ENCODE measurements around the gene WIPF1.

Gene WIPF1

GRCh38 chr2:174610243-174610995 is 12.8 kb upstream of the WIPF1 start:
- DNase-seq (ENCODE audit: low spot score): no peak
- TF ChIP-seq CTCF (IDR thresholded peaks at IDR 0.05; ENCODE audit: borderline replicate concordance, control extremely low read depth, extremely low read depth, insufficient read depth, missing control alignments): no peak
- in situ Hi-C loops (cut with MboI; ENCODE audit: low sequenced_read_pairs, unreplicated experiment): no loop called here

GRCh38 chr2:174609261-174609660 is 11.7 kb upstream of the WIPF1 start:
- in situ Hi-C loops (cut with MboI; ENCODE audit: low sequenced_read_pairs, unreplicated experiment): no loop called here
- DNase-seq (ENCODE audit: low spot score): no peak
- TF ChIP-seq CTCF (IDR thresholded peaks at IDR 0.05; ENCODE audit: borderline replicate concordance, control extremely low read depth, extremely low read depth, insufficient read depth, missing control alignments): no peak

GRCh38 chr2:174608866-174609214 is 11.2 kb upstream of the WIPF1 start:
- in situ Hi-C loops (cut with MboI; ENCODE audit: low sequenced_read_pairs, unreplicated experiment): no loop called here
- no peak for TF ChIP-seq CTCF (IDR thresholded peaks at IDR 0.05; ENCODE audit: borderline replicate concordance, control extremely low read depth, extremely low read depth, insufficient read depth, missing control alignments)

GRCh38 chr2:174607989-174608865 is 10.6 kb upstream of the WIPF1 start:
- in situ Hi-C loops (cut with MboI; ENCODE audit: low sequenced_read_pairs, unreplicated experiment): no loop called here
- DNase-seq (ENCODE audit: low spot score): peak; percentile 39

More at GRCh38 chr2:174608866-174609214, 11.2 kb upstream of the WIPF1 start:
- DNase-seq (ENCODE audit: low spot score): no peak

GRCh38 chr2:174607584-174607983 is 10.0 kb upstream of the WIPF1 start:
- TF ChIP-seq CTCF (IDR thresholded peaks at IDR 0.05; ENCODE audit: borderline replicate concordance, control extremely low read depth, extremely low read depth, insufficient read depth, missing control alignments): no peak
- DNase-seq (ENCODE audit: low spot score): no peak
- in situ Hi-C loops (cut with MboI; ENCODE audit: low sequenced_read_pairs, unreplicated experiment): no loop called here

More at GRCh38 chr2:174607989-174608865, 10.6 kb upstream of the WIPF1 start:
- TF ChIP-seq CTCF (IDR thresholded peaks at IDR 0.05; ENCODE audit: borderline replicate concordance, control extremely low read depth, extremely low read depth, insufficient read depth, missing control alignments): no peak

- DNase-seq (ENCODE audit: low spot score): no peak
- no peak for TF ChIP-seq CTCF (IDR thresholded peaks at IDR 0.05; ENCODE audit: borderline replicate concordance, control extremely low read depth, extremely low read depth, insufficient read depth, missing control alignments)
- in situ Hi-C loops (cut with MboI; ENCODE audit: low sequenced_read_pairs, unreplicated experiment): no loop called here
These were observed 8.7 kb upstream of the WIPF1 start for GRCh38 chr2:174606336-174606735.
